Measurements from ENCODE around the gene CDKAL1. TPM values are rescaled to one million over a fixed set of nuclear protein-coding genes. Genes with fewer than 3 reads are reported as not detected.

CDKAL1 gene
- total RNA-seq, 5 donors from 2014 or later (not counting 1 experiment from before 2014, with no cell fraction given), result 18.8 to 29.9 (median 20.5) TPM

DNA sequence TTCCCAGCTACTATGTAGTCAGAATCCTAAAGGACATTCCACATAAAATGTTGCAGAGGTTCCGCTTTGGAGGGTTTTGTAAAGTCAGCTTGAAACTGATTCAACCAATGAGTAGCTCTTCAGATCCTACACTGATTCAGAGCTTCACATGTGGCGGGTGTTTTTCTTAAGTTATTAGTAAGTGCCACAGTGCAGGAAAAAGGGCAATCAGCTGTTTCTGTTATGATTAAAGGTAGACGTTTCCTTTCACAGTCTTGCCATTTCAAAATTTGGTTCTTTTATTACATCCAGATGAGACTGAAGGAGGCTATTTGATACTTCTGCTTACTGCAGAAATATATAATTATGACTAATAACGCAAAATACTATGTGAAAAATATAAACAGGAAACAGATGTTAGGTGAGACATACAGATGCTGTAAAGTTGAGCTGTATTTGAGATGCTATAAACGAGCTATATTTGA is 443.9 kb downstream of the CDKAL1 start:
- no CpG with 5 or more reads among the region's 5 CpGs for WGBS (ENCODE audit: insufficient coverage)
- CTCF ChIA-PET, result no interaction called here
- POLR2A ChIA-PET, result no interaction called here
- ATAC-seq (replicated peaks in 1 of 4), result no peak
- no peaks in the 10 kb centered on the region for H3K27me3 Mint-ChIP-seq
- H3K9me3 Mint-ChIP-seq, result peaks cover 0 to 11% (median 4%) of the 10 kb centered on the region in 3 donors
- H3K27ac Mint-ChIP-seq, result no peak overlapping the region
- peaks cover 0 to 2% (median 0%) of the 10 kb centered on the region in 3 donors for H3K4me1 Mint-ChIP-seq
- H3K9me3 ChIP-seq, result no peaks in the 10 kb centered on the region
- DNase-seq, result no peak
- no peak overlapping the region for H3K27ac ChIP-seq (ENCODE audit: low read length)
- no peak overlapping the region for H3K4me3 ChIP-seq (ENCODE audit: control insufficient read depth in 1 of 2, extremely low read depth in 1 of 2, low read length in 1 of 2)
- H3K27me3 ChIP-seq (replicated peaks in 1 of 2; ENCODE audit: control insufficient read depth in 2 of 2, extremely low read depth in 1 of 2, insufficient read depth in 2 of 2, low read length in 1 of 2), result no peaks in the 10 kb centered on the region
- H3K4me3 Mint-ChIP-seq, result no peak overlapping the region
- H3K4me1 ChIP-seq (ENCODE audit: control insufficient read depth in 1 of 2, extremely low read depth in 1 of 2, insufficient read depth in 2 of 2, low read length in 2 of 2), result no peaks in the 10 kb centered on the region
- peaks cover 33% of the 10 kb centered on the region for H3K36me3 Mint-ChIP-seq
- H3K36me3 ChIP-seq (ENCODE audit: control insufficient read depth in 2 of 2, extremely low read depth in 1 of 2, insufficient read depth in 1 of 2, low read length in 1 of 2), result no peaks in the 10 kb centered on the region

DNA sequence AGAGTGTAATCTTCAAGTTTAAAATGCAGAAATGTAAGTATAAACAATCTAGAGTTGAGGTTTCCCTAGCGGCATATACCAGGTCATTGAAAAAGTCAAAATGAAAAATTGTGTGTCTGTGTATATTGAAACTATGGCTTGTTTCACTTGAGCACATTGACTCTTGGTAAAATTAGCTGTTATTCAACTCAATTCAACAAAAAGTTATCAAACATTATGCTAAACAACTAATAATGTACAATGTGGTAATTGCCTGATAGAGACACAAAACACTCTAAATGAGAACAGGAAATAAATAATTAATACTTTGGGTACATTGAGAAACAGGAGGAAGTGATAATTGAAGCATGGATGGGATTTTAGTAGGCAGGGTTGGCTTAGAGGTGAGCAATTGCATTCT is 444.8 kb downstream of the CDKAL1 start:
- Histone ChIP-seq H3K4me1 (ENCODE audit: control insufficient read depth in 1 of 2, extremely low read depth in 1 of 2, insufficient read depth in 2 of 2, low read length in 2 of 2) (no peaks in the 10 kb centered on the region), H3K4me3 (ENCODE audit: control insufficient read depth in 1 of 2, extremely low read depth in 1 of 2, low read length in 1 of 2) (no peak overlapping the region), H3K27ac (ENCODE audit: low read length) (no peak overlapping the region), H3K27me3 (replicated peaks in 1 of 2; ENCODE audit: control insufficient read depth in 2 of 2, extremely low read depth in 1 of 2, insufficient read depth in 2 of 2, low read length in 1 of 2) (no peaks in the 10 kb centered on the region), H3K36me3 (ENCODE audit: control insufficient read depth in 2 of 2, extremely low read depth in 1 of 2, insufficient read depth in 1 of 2, low read length in 1 of 2) (no peaks in the 10 kb centered on the region), H3K9me3 (no peaks in the 10 kb centered on the region)
- Mint-ChIP-seq H3K36me3 (peaks cover 34% of the 10 kb centered on the region), H3K27me3 (no peaks in the 10 kb centered on the region), H3K4me3 (no peak overlapping the region), H3K4me1 (peaks cover 0 to 2% (median 0%) of the 10 kb centered on the region in 3 donors), H3K27ac (no peak overlapping the region), H3K9me3 (peaks cover 3 to 16% (median 9%) of the 10 kb centered on the region in 3 donors)
- no CpG with 5 or more reads among the region's 1 CpG for WGBS (ENCODE audit: insufficient coverage)
- no peak for DNase-seq
- no peak for ATAC-seq (replicated peaks in 1 of 4)
- ChIA-PET CTCF (no interaction called here), POLR2A (no interaction called here)

DNA sequence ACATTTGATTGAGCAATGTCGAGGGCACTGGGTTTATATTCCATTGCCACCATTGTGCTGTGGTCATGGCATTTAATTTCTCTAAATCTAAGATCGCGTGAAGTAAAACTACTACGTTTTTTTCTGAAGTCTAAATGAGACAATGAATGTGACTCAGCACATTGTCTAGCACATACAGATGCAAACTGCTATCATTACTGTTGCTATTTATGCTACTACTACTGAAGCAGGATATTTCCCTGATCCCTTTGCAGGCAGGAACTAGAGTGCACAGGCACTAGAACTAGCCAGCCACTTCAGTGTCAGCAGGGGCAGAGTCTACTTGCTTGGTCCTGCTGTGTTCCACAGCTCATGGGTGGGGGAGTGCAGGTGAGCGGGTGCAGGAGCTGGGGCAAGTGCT is 449.7 kb downstream of the CDKAL1 start:
- no peaks in the 10 kb centered on the region for H3K4me1 Mint-ChIP-seq
- no peak overlapping the region for H3K27ac Mint-ChIP-seq
- WGBS (ENCODE audit: insufficient coverage), result 96% methylated on average over 2 of the region's 5 CpGs
- no peak overlapping the region for H3K4me3 ChIP-seq (ENCODE audit: control insufficient read depth in 1 of 2, extremely low read depth in 1 of 2, low read length in 1 of 2)
- H3K4me3 Mint-ChIP-seq, result no peak overlapping the region
- DNase-seq (no peak), ATAC-seq (replicated peaks in 1 of 4) (no peak)
- H3K36me3 Mint-ChIP-seq, result peaks cover 51% of the 10 kb centered on the region
- CTCF ChIA-PET, result no interaction called here
- POLR2A ChIA-PET, result interaction anchor here in 1 of 2 donors (0.6 kb wide), 1 partner anchor 74 kb away, joined by 3 read pairs; no protein-coding TSS in a partner anchor
- no peak overlapping the region for H3K27ac ChIP-seq (ENCODE audit: low read length)
- H3K9me3 Mint-ChIP-seq, result peaks cover 3 to 21% (median 9%) of the 10 kb centered on the region in 3 donors
- no peaks in the 10 kb centered on the region for H3K27me3 ChIP-seq (replicated peaks in 1 of 2; ENCODE audit: control insufficient read depth in 2 of 2, extremely low read depth in 1 of 2, insufficient read depth in 2 of 2, low read length in 1 of 2)
- no peaks in the 10 kb centered on the region for H3K9me3 ChIP-seq
- H3K4me1 ChIP-seq (ENCODE audit: control insufficient read depth in 1 of 2, extremely low read depth in 1 of 2, insufficient read depth in 2 of 2, low read length in 2 of 2), result no peaks in the 10 kb centered on the region
- H3K27me3 Mint-ChIP-seq, result no peaks in the 10 kb centered on the region
- H3K36me3 ChIP-seq (ENCODE audit: control insufficient read depth in 2 of 2, extremely low read depth in 1 of 2, insufficient read depth in 1 of 2, low read length in 1 of 2), result no peaks in the 10 kb centered on the region

- Mint-ChIP-seq H3K36me3 (peaks cover 47% of the 10 kb centered on the region), H3K9me3 (peaks cover 3 to 17% (median 9%) of the 10 kb centered on the region in 3 donors), H3K27me3 (no peaks in the 10 kb centered on the region), H3K4me1 (no peaks in the 10 kb centered on the region), H3K4me3 (no peak overlapping the region), H3K27ac (no peak overlapping the region)
- Histone ChIP-seq H3K4me3 (ENCODE audit: control insufficient read depth in 1 of 2, extremely low read depth in 1 of 2, low read length in 1 of 2) (no peak overlapping the region), H3K27me3 (replicated peaks in 1 of 2; ENCODE audit: control insufficient read depth in 2 of 2, extremely low read depth in 1 of 2, insufficient read depth in 2 of 2, low read length in 1 of 2) (no peaks in the 10 kb centered on the region), H3K36me3 (ENCODE audit: control insufficient read depth in 2 of 2, extremely low read depth in 1 of 2, insufficient read depth in 1 of 2, low read length in 1 of 2) (no peaks in the 10 kb centered on the region), H3K9me3 (no peaks in the 10 kb centered on the region), H3K27ac (ENCODE audit: low read length) (no peak overlapping the region), H3K4me1 (ENCODE audit: control insufficient read depth in 1 of 2, extremely low read depth in 1 of 2, insufficient read depth in 2 of 2, low read length in 2 of 2) (no peaks in the 10 kb centered on the region)
- WGBS (ENCODE audit: insufficient coverage), result no CpG with 5 or more reads among the region's 1 CpG
- ChIA-PET CTCF (interaction anchor here in 1 of 2 donors (0.6 to 0.7 kb wide), 2 partner anchors 32 to 85 kb away, joined by 3 read pairs; no protein-coding TSS in a partner anchor), POLR2A (no interaction called here)
- ATAC-seq (replicated peaks in 1 of 4) (no peak), DNase-seq (no peak)
Measured at GRCh38 chr6:20985821-20986220, 451.6 kb downstream of the CDKAL1 start.

DNA sequence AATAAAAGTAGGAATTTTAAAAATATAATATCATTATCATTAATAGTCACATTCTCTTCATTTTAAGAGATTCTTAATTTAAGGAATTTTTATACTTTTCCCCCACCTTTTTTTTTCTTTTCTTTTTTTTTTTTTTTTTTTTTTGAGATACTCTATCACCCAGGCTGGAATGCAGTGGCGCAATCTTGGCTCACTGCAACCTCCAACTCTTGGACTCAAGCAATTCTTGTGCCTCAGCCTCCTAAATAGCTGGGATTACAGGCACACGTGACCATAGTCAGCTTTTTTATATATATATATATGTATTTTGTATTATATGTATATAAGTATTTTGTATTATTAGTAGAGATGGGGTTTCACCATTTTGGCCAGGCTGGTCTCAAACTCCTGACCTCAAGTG is 457.7 kb downstream of the CDKAL1 start:
- Mint-ChIP-seq H3K27ac (no peak overlapping the region), H3K27me3 (no peaks in the 10 kb centered on the region), H3K9me3 (peaks cover 0 to 8% (median 0%) of the 10 kb centered on the region in 3 donors), H3K36me3 (peaks cover 51% of the 10 kb centered on the region), H3K4me1 (no peaks in the 10 kb centered on the region), H3K4me3 (no peak overlapping the region)
- Histone ChIP-seq H3K4me3 (ENCODE audit: control insufficient read depth in 1 of 2, extremely low read depth in 1 of 2, low read length in 1 of 2) (no peak overlapping the region), H3K27me3 (replicated peaks in 1 of 2; ENCODE audit: control insufficient read depth in 2 of 2, extremely low read depth in 1 of 2, insufficient read depth in 2 of 2, low read length in 1 of 2) (no peaks in the 10 kb centered on the region), H3K9me3 (no peaks in the 10 kb centered on the region), H3K36me3 (ENCODE audit: control insufficient read depth in 2 of 2, extremely low read depth in 1 of 2, insufficient read depth in 1 of 2, low read length in 1 of 2) (no peaks in the 10 kb centered on the region), H3K27ac (ENCODE audit: low read length) (no peak overlapping the region), H3K4me1 (ENCODE audit: control insufficient read depth in 1 of 2, extremely low read depth in 1 of 2, insufficient read depth in 2 of 2, low read length in 2 of 2) (no peaks in the 10 kb centered on the region)
- WGBS (ENCODE audit: insufficient coverage), result no CpG with 5 or more reads among the region's 2 CpGs
- ATAC-seq (replicated peaks in 1 of 4) (no peak), DNase-seq (no peak)
- ChIA-PET POLR2A (no interaction called here), CTCF (interaction anchor here in 1 of 2 donors (0.7 kb wide), 1 partner anchor 54 kb away, joined by 11 read pairs; no protein-coding TSS in a partner anchor)

DNA sequence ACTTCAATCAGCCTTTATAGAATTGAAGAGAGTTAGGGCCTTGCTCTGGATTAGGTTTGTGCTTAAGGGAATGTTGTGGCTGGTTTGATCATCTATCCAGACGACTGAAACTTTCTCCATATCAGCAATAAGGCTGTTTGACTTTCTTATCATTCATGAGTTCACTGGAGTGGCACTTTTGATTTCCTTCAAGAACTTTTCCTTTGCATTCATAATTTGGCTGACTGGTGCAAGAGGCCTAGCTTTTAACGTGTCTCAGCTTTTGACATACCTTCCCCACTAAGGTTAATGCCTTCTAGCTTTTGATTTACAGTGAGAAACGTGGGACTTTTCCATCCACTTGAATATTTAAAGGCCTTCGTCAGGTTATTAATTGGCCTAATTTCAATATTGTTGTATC is 461.8 kb downstream of the CDKAL1 start:
- no peaks in the 10 kb centered on the region for H3K36me3 ChIP-seq (ENCODE audit: control insufficient read depth in 2 of 2, extremely low read depth in 1 of 2, insufficient read depth in 1 of 2, low read length in 1 of 2)
- no peaks in the 10 kb centered on the region for H3K27me3 Mint-ChIP-seq
- ChIA-PET POLR2A (no interaction called here), CTCF (no interaction called here)
- DNase-seq (no peak), ATAC-seq (replicated peaks in 1 of 4) (no peak)
- no peak overlapping the region for H3K27ac Mint-ChIP-seq
- peaks cover 60% of the 10 kb centered on the region for H3K36me3 Mint-ChIP-seq
- no peak overlapping the region for H3K4me3 Mint-ChIP-seq
- H3K27ac ChIP-seq (ENCODE audit: low read length), result no peak overlapping the region
- H3K9me3 Mint-ChIP-seq, result peaks cover 0 to 8% (median 0%) of the 10 kb centered on the region in 3 donors
- WGBS (ENCODE audit: insufficient coverage), result no CpG with 5 or more reads among the region's 4 CpGs
- H3K4me3 ChIP-seq (ENCODE audit: control insufficient read depth in 1 of 2, extremely low read depth in 1 of 2, low read length in 1 of 2), result no peak overlapping the region
- H3K27me3 ChIP-seq (replicated peaks in 1 of 2; ENCODE audit: control insufficient read depth in 2 of 2, extremely low read depth in 1 of 2, insufficient read depth in 2 of 2, low read length in 1 of 2), result no peaks in the 10 kb centered on the region
- H3K4me1 Mint-ChIP-seq, result no peaks in the 10 kb centered on the region
- H3K4me1 ChIP-seq (ENCODE audit: control insufficient read depth in 1 of 2, extremely low read depth in 1 of 2, insufficient read depth in 2 of 2, low read length in 2 of 2), result no peaks in the 10 kb centered on the region
- H3K9me3 ChIP-seq, result no peaks in the 10 kb centered on the region

Measured in T-cell (primary cell).